NCI-H82 treated with DMSO at 0.1 percent for 48 hours (cell line): Measurements from ENCODE around the gene SRI.
"Not testable (repeated sequence)": the region's sequence is repeated elsewhere in the genome, so short reads cannot be mapped to it uniquely, and the experiment has no call there.

Source experiments
- DNase-seq: peaks from one replicate; lab custom pipeline; 2025; ENCODE audit not compliant: unreplicated experiment; lab: John Stamatoyannopoulos, UW

Gene SRI

DNA sequence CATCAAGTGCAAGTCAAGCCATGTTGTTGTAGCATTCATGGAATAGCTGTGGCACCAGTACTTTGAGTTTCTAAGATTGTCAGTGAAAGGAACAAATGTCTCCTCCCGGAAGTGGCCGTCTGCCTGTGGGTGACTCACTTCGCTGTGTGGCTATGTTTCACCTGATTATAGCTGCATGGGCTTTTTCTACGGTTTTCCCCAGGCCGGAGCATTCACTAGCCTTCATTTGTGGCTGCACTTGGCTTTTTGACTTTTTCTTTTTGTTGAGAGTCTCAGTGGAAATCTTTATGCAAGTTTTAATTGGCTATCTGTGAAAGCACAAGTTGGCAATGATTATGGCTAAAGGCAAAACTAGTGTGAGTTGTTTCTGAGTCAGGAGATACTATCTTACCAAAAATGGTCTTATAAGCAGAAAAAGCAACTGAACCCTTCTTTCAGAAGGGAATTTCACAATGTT lies 35.0 kb downstream of the SRI start:
- DNase-seq: no peak

DNA sequence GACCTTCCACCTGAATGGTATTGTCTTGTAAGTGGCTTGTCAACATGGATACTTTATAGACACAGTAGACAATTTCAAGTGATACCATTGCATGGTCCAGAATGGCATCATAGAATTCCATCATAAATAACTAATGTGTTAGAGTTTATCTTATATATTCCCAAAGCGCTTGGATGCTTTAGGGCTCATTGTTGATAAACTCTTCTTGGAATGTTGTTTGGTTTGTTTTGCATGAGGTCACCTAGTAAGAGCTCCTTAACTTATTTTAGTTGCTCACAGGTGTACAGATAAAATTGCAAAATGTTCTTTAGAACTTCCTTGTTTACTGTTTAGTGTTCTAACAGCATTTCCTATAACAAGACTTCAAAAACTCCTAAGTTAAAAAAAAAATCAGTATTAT lies 36.8 kb downstream of the SRI start:
- no peak for DNase-seq

DNA sequence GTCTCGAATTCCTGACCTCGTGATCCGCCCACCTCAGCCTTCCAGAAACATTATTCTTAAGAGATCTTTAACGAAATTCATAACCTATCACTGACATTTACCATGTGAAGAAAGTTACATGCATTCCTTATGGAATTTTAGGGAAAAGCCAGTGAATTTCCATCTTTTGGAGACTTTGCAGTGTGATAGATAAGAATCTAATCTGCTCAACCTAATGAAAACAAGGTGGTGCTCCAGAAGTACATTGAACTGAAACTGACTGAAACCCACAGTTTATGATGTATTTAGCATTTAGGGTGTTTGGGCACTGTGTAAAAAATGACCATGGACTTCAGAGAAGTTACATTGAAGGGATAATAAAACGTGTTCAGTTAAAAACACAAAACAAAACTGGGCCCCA lies 43.6 kb downstream of the SRI start:
- no peak for DNase-seq

DNA sequence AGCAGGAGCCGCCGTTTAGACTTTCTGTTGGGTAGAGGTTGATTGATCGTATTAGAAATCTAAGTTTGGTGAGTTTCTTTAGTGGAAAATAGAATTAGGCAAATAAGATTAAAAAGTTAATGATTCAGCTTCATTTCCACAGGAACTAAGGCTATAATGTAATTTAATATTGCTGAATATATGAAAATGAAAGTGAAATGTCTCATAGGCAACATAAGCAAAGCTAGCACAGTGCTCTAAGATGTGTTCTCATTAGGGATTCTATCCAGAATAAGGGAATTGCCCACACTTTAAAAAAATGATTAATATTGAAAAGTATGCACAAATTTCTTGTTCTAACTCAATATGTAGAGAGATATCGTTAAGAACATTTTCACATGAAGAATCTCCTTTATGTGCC lies 47.0 kb downstream of the SRI start:
- DNase-seq: no peak

DNA sequence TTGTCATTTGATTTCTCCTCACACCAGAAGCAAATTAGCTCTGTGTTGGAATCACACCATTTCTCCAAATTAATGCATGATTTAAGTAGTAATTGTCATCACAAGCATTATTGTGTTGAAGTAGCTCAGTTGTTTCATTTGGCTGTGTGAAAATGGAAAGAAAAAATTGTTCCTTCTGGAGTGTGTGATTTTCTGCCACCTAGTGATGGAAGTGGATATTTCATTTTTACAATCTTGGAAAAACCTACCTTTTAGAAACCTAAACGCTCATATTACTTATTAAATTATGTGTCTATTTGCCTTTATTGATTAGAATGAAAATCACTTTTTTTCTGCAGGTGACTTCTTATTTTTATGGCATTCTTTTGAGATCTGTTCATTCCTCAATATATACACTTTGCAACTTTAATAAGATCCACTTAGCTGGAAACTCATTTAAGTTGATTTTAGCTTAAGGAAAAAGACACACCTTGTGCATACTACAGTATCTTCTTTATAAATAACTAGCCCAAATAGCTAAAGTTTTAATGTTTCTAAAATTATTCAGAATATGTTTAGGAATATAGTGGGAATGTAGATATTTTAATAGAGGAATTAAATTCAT lies 50.0 kb downstream of the SRI start:
- DNase-seq: no peak

DNA sequence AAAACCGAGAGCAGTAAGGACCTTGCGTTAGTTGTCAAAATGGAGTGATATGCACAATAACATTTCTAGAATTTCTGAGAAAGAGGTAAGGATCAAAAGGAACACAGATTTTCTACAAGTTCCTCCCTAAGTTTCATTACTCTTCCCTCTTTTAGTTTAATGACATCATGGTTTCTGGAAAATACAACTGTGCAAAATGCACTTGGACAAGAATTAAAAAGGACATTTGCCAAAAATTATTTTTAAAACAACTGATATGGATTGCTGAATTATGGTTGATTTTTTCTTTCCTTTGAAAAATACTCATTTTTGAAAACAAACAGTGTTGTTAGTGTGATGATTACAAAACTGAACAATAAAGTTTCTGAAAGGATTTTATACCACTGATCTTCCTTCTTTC lies 52.1 kb downstream of the SRI start:
- DNase-seq: no peak

DNA sequence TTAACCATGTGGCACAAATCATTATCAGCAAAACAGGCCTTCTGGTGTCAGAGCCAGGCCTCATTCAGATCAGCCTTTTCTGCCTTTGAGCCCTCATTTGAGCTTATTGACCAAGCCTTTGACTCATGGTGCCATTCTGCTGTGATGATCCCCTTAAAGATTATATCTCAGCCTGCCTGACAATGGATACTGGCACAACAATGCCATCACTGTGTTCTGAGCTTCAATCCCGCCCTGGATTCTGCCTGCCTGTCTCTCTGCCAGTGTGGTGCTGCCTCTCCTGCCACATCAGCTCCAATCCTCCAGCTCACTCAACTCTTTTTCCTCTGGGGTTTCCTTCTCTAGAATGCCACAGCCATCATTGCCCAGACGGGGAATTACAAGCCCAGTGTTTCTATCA lies 52.6 kb downstream of the SRI start:
- no peak for DNase-seq

DNA sequence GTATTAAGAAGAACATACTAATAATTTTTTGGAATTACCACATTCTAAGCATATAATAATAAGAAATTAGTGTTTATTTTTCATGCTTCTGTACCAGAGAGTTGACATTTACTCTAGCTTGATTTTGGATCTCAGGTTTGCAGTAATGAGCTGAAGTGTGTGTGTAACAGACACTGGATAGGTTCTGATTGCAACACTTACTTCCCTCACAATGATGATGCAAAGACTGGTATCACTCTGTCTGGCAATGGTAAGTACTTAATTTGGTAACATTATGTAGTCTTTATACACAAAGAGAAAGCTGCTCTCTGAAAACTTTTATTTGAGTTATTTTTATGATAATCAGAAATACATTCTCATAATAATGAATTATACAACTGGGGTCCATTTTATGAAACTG lies 54.1 kb downstream of the SRI start:
- DNase-seq: no peak

DNA sequence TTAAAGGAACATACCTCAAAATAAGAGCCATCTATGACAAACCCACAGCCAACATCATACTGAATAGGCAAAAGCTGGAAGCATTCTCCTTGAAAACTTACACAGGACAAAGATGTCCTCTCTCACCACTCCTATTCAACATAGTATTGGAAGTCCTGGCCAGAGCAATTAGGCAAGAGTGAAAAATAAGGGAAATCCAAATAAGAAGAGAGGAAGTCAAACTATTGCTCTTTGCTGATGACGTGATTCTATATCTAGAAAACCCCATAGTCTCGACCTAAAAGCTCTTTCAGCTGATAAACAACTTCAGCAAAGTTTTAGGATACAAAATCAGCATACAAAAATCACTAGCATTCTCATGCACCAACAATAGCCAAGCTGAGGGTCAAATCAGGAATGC lies 60.1 kb downstream of the SRI start:
- DNase-seq: not testable (repeated sequence)

DNA sequence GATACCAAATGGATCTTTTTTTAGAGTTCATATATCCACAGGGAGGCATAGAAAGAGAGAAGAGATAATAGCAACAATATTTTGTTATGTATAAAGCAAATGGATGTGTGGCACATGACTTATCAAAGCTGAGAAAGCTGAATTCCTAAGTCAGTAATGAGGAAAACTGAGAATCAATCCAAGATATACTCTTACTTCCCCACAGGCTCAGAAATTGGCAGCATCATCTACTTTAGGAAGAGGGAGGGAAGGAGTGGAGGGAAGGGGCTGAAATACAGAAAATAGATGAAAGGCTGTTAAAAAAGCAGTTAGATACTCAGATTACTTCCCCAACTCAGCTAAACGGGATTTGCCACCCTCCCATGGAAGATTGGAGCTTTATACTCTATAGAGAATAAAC lies 63.5 kb downstream of the SRI start:
- no peak for DNase-seq

DNA sequence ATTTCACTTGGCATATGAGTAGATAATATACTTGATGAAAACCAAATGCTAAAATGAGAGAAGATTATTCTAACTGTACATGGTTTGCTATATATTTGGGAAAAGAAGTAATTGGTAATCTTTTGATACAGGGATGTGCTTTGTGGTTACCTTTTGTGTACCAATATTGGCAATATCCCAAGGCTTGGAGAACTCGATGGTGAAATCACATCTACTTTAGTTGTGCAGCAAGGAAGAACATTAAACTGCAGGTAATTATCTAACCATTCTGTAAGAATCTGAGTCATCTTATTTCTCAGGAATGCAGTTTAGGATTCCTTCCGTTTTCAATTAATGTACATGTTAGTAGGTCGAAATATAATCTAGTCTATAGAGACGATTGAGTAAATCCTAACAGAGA lies 64.1 kb downstream of the SRI start:
- no peak for DNase-seq
